SK-N-SH (cell line): ENCODE measurements around the gene PROSER3.

Source experiments
- RAD21 ChIP-seq: IDR thresholded peaks from 2 replicates; pipeline ENCODE4 v1.6.1; 2012; ENCODE audit warnings: mild to moderate bottlenecking, low read length
- TAF1 ChIP-seq: IDR thresholded peaks from 2 replicates; pipeline ENCODE4 v1.6.1; 2012; ENCODE audit warnings: low read depth, mild to moderate bottlenecking, low read length, moderate library complexity, borderline replicate concordance
- TF ChIP-seq, protein P1 (sequence below): fragments of 200-600 bp; sonication (generic); IDR thresholded peaks from 2 replicates; pipeline ENCODE4 v1.6.1; 2017; ENCODE audit warnings: antibody characterized with exemption, mild to moderate bottlenecking, moderate library complexity

DNA sequence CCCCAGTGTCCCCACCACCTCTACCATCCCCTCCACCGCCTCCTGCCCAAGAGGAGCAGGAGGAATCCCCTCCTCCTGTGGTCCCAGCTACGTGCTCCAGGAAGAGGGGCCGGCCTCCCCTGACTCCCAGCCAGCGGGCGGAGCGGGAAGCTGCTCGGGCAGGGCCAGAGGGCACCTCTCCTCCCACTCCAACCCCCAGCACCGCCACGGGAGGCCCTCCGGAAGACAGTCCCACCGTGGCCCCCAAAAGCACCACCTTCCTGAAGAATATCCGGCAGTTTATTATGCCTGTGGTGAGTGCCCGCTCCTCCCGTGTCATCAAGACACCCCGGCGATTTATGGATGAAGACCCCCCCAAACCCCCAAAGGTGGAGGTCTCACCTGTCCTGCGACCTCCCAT is 37.3 kb upstream of the PROSER3 start:
- TF ChIP-seq, protein P1, sequence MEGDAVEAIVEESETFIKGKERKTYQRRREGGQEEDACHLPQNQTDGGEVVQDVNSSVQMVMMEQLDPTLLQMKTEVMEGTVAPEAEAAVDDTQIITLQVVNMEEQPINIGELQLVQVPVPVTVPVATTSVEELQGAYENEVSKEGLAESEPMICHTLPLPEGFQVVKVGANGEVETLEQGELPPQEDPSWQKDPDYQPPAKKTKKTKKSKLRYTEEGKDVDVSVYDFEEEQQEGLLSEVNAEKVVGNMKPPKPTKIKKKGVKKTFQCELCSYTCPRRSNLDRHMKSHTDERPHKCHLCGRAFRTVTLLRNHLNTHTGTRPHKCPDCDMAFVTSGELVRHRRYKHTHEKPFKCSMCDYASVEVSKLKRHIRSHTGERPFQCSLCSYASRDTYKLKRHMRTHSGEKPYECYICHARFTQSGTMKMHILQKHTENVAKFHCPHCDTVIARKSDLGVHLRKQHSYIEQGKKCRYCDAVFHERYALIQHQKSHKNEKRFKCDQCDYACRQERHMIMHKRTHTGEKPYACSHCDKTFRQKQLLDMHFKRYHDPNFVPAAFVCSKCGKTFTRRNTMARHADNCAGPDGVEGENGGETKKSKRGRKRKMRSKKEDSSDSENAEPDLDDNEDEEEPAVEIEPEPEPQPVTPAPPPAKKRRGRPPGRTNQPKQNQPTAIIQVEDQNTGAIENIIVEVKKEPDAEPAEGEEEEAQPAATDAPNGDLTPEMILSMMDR, result no peak
- no peak for TF ChIP-seq TAF1
- TF ChIP-seq RAD21, result no peak
